PC-9 (cell line): Measurements from ENCODE around the gene CDC42BPB.

Source experiments
- CTCF ChIP-seq: fragments of 200-600 bp; sonication (generic); conservative IDR thresholded peaks from 2 replicates; pipeline ENCODE4 v1.6.1; 2017; ENCODE audit warnings: mixed run types, antibody characterized with exemption, mild to moderate bottlenecking, moderate library complexity
- EZH2 ChIP-seq: fragments of 200-600 bp; sonication (generic); IDR thresholded peaks from 2 replicates; pipeline ENCODE4 v1.8.0; 2017; ENCODE audit warnings: antibody characterized with exemption, low read depth

GRCh38 chr14:103099733-103100280 lies 42.5 kb upstream of the CDC42BPB start:
- TF ChIP-seq CTCF = no peak
- TF ChIP-seq EZH2 = no peak
